Activated naive CD4-positive, alpha-beta T cell treated with anti-CD3 and anti-CD28 coated beads for 36 hours (primary cell): ENCODE data around the gene CD300LD. TPM values are rescaled to one million over a fixed set of nuclear protein-coding genes. Genes with fewer than 3 reads are reported as not detected.
"Not testable (repeated sequence)": the region's sequence is repeated elsewhere in the genome, so short reads cannot be mapped to it uniquely, and the experiment has no call there.

Source experiments
- CTCF ChIA-PET: fragments of 350-600 bp; sonication (Branson Sonifier 250); formaldehyde crosslinking; loops from one replicate; lab custom pipeline; 2021; ENCODE audit warnings: antibody characterized with exemption; lab: Charles Lee
- DNase-seq: peaks from one replicate; pipeline ENCODE4 v3.0.0-alpha.2; 2020
- H3K27ac Mint-ChIP-seq: one replicate; pipeline ENCODE4 v1.8.0; 2021; ENCODE audit warnings: mild to moderate bottlenecking, mixed read lengths
- H3K27me3 Mint-ChIP-seq: one replicate; pipeline ENCODE4 v1.8.0; 2021; ENCODE audit warnings: low read depth, mixed read lengths
- H3K36me3 Mint-ChIP-seq: one replicate; pipeline ENCODE4 v1.8.0; 2021; ENCODE audit warnings: low read depth, mixed read lengths
- H3K4me1 Mint-ChIP-seq: one replicate; pipeline ENCODE4 v1.8.0; 2021; ENCODE audit warnings: low read depth, mixed read lengths
- H3K4me3 Mint-ChIP-seq: one replicate; pipeline ENCODE4 v1.8.0; 2021; ENCODE audit warnings: mild to moderate bottlenecking, moderate library complexity, mixed read lengths
- H3K9me3 Mint-ChIP-seq: one replicate; pipeline ENCODE4 v1.8.0; 2021; ENCODE audit warnings: mixed read lengths
- intact Hi-C: fragments of 100-400 bp; cut with micrococcal nuclease; formaldehyde crosslinking; loops from one replicate; pipeline ENCODE4 v1.15.1; 2023
- total RNA-seq, 2 experiments: library from RNA; stranded (reverse); gene quantifications; one replicate each; pipeline ENCODE4 v1.2.3, GENCODE V29; 2021

Gene CD300LD
- total RNA-seq, 2 experiments from 2014 or later, result not detected

- no peaks in the 10 kb centered on the region for H3K9me3 Mint-ChIP-seq
- H3K4me1 Mint-ChIP-seq, result peaks cover 18% of the 10 kb centered on the region
- no peak overlapping the region for H3K4me3 Mint-ChIP-seq
- H3K27me3 Mint-ChIP-seq, result peaks cover 23% of the 10 kb centered on the region
- no peak overlapping the region for H3K27ac Mint-ChIP-seq
- DNase-seq, result peak; percentile 61
- CTCF ChIA-PET, result interaction anchor here (0.6 to 1.8 kb wide), 12 partner anchors 10 to 215 kb away, joined by 3 to 7 read pairs (median 4); partner anchors contain the start of gene CD300LD
- no peaks in the 10 kb centered on the region for H3K36me3 Mint-ChIP-seq
- intact Hi-C loops, result loop anchor here (2.0 to 5.0 kb wide), 3 partner anchors 37 to 171 kb away; partner anchors contain the start of gene RAB37
Measured at GRCh38 chr17:74566132-74566753, 25.8 kb downstream of the CD300LD start.

- intact Hi-C loops, result loop anchor here (5.0 kb wide), 2 partner anchors 77 to 172 kb away; partner anchors contain the start of gene RAB37
- DNase-seq, result no peak
- H3K9me3 Mint-ChIP-seq, result no peaks in the 10 kb centered on the region
- CTCF ChIA-PET, result interaction anchor here (1.1 to 1.8 kb wide), 2 partner anchors 12 to 45 kb away, joined by 3 to 5 read pairs; no protein-coding TSS in a partner anchor
- H3K4me3 Mint-ChIP-seq, result no peak overlapping the region
- peaks cover 16% of the 10 kb centered on the region for H3K4me1 Mint-ChIP-seq
- H3K36me3 Mint-ChIP-seq, result no peaks in the 10 kb centered on the region
- H3K27me3 Mint-ChIP-seq, result peaks cover 19% of the 10 kb centered on the region
- H3K27ac Mint-ChIP-seq, result no peak overlapping the region
Measured at GRCh38 chr17:74565126-74565525, 27.0 kb downstream of the CD300LD start.

- H3K27ac Mint-ChIP-seq, result no peak overlapping the region
- intact Hi-C loops, result no loop called here
- H3K36me3 Mint-ChIP-seq, result no peaks in the 10 kb centered on the region
- no peak overlapping the region for H3K4me3 Mint-ChIP-seq
- H3K27me3 Mint-ChIP-seq, result peaks cover 8% of the 10 kb centered on the region
- peaks cover 9% of the 10 kb centered on the region for H3K4me1 Mint-ChIP-seq
- DNase-seq, result no peak
- no peaks in the 10 kb centered on the region for H3K9me3 Mint-ChIP-seq
- CTCF ChIA-PET, result no interaction called here
Measured at GRCh38 chr17:74563358-74563757, 28.7 kb downstream of the CD300LD start.

GRCh38 chr17:74561586-74561985, 30.5 kb downstream of the CD300LD start:
- Mint-ChIP-seq H3K27ac (no peak overlapping the region), H3K27me3 (peaks cover 6% of the 10 kb centered on the region), H3K4me3 (no peak overlapping the region), H3K36me3 (no peaks in the 10 kb centered on the region), H3K4me1 (peaks cover 8% of the 10 kb centered on the region), H3K9me3 (peaks cover 2% of the 10 kb centered on the region)
- intact Hi-C loops, result no loop called here
- CTCF ChIA-PET, result no interaction called here
- no peak for DNase-seq

- peaks cover 8% of the 10 kb centered on the region for H3K4me1 Mint-ChIP-seq
- peaks cover 8% of the 10 kb centered on the region for H3K9me3 Mint-ChIP-seq
- no peak overlapping the region for H3K4me3 Mint-ChIP-seq
- CTCF ChIA-PET, result no interaction called here
- no peaks in the 10 kb centered on the region for H3K36me3 Mint-ChIP-seq
- H3K27ac Mint-ChIP-seq, result no peak overlapping the region
- intact Hi-C loops, result no loop called here
- H3K27me3 Mint-ChIP-seq, result peaks cover 3% of the 10 kb centered on the region
- no peak for DNase-seq
Measured at GRCh38 chr17:74558882-74559519, 33.1 kb downstream of the CD300LD start.

GRCh38 chr17:74558402-74558801, 33.7 kb downstream of the CD300LD start:
- H3K36me3 Mint-ChIP-seq, H3K27me3 Mint-ChIP-seq, CTCF ChIA-PET, H3K4me3 Mint-ChIP-seq, DNase-seq, H3K27ac Mint-ChIP-seq, H3K4me1 Mint-ChIP-seq, intact Hi-C loops, H3K9me3 Mint-ChIP-seq: not testable (repeated sequence)

GRCh38 chr17:74555427-74555940, 36.6 kb downstream of the CD300LD start:
- H3K27ac Mint-ChIP-seq, result no peak overlapping the region
- intact Hi-C loops, result no loop called here
- H3K36me3 Mint-ChIP-seq, result no peaks in the 10 kb centered on the region
- H3K4me1 Mint-ChIP-seq, result peaks cover 6% of the 10 kb centered on the region
- H3K4me3 Mint-ChIP-seq, result no peak overlapping the region
- H3K27me3 Mint-ChIP-seq, result no peaks in the 10 kb centered on the region
- DNase-seq, result no peak
- H3K9me3 Mint-ChIP-seq, result peaks cover 8% of the 10 kb centered on the region
- CTCF ChIA-PET, result no interaction called here

- no peaks in the 10 kb centered on the region for H3K36me3 Mint-ChIP-seq
- H3K4me3 Mint-ChIP-seq, result no peak overlapping the region
- peaks cover 6% of the 10 kb centered on the region for H3K4me1 Mint-ChIP-seq
- H3K27ac Mint-ChIP-seq, result no peak overlapping the region
- peaks cover 8% of the 10 kb centered on the region for H3K9me3 Mint-ChIP-seq
- CTCF ChIA-PET, result interaction anchor here (0.9 kb wide), 1 partner anchor 11 kb away, joined by 3 read pairs; no protein-coding TSS in a partner anchor
- no peaks in the 10 kb centered on the region for H3K27me3 Mint-ChIP-seq
- DNase-seq, result no peak
- intact Hi-C loops, result no loop called here
Measured at GRCh38 chr17:74554909-74555308, 37.2 kb downstream of the CD300LD start.

GRCh38 chr17:74552037-74552436, 40.0 kb downstream of the CD300LD start:
- peaks cover 8% of the 10 kb centered on the region for H3K9me3 Mint-ChIP-seq
- no peak overlapping the region for H3K4me3 Mint-ChIP-seq
- CTCF ChIA-PET, result no interaction called here
- no peaks in the 10 kb centered on the region for H3K27me3 Mint-ChIP-seq
- H3K36me3 Mint-ChIP-seq, result no peaks in the 10 kb centered on the region
- H3K27ac Mint-ChIP-seq, result no peak overlapping the region
- DNase-seq, result no peak
- intact Hi-C loops, result no loop called here
- peaks cover 2% of the 10 kb centered on the region for H3K4me1 Mint-ChIP-seq

GRCh38 chr17:74550602-74551001, 41.5 kb downstream of the CD300LD start:
- no peak overlapping the region for H3K4me3 Mint-ChIP-seq
- CTCF ChIA-PET, result no interaction called here
- H3K4me1 Mint-ChIP-seq, result peaks cover 2% of the 10 kb centered on the region
- H3K36me3 Mint-ChIP-seq, result no peaks in the 10 kb centered on the region
- no peak for DNase-seq
- intact Hi-C loops, result no loop called here
- H3K27me3 Mint-ChIP-seq, result no peaks in the 10 kb centered on the region
- no peaks in the 10 kb centered on the region for H3K9me3 Mint-ChIP-seq
- no peak overlapping the region for H3K27ac Mint-ChIP-seq

- H3K27me3 Mint-ChIP-seq, result no peaks in the 10 kb centered on the region
- intact Hi-C loops, result no loop called here
- no peak for DNase-seq
- H3K4me1 Mint-ChIP-seq, result peaks cover 2% of the 10 kb centered on the region
- CTCF ChIA-PET, result no interaction called here
- no peak overlapping the region for H3K4me3 Mint-ChIP-seq
- H3K36me3 Mint-ChIP-seq, result no peaks in the 10 kb centered on the region
- no peak overlapping the region for H3K27ac Mint-ChIP-seq
- no peaks in the 10 kb centered on the region for H3K9me3 Mint-ChIP-seq
Measured at GRCh38 chr17:74549343-74549742, 42.7 kb downstream of the CD300LD start.

GRCh38 chr17:74547736-74548135, 44.3 kb downstream of the CD300LD start:
- Mint-ChIP-seq H3K36me3 (no peaks in the 10 kb centered on the region), H3K27me3 (no peaks in the 10 kb centered on the region), H3K9me3 (no peaks in the 10 kb centered on the region), H3K4me3 (no peak overlapping the region), H3K27ac (no peak overlapping the region), H3K4me1 (peaks cover 2% of the 10 kb centered on the region)
- DNase-seq, result peak; percentile 51
- intact Hi-C loops, result no loop called here
- CTCF ChIA-PET, result no interaction called here

- Mint-ChIP-seq H3K27ac (no peak overlapping the region), H3K4me3 (no peak overlapping the region), H3K4me1 (peaks cover 2% of the 10 kb centered on the region), H3K36me3 (no peaks in the 10 kb centered on the region), H3K27me3 (no peaks in the 10 kb centered on the region), H3K9me3 (no peaks in the 10 kb centered on the region)
- intact Hi-C loops, result no loop called here
- DNase-seq, result no peak
- CTCF ChIA-PET, result no interaction called here
Measured at GRCh38 chr17:74547264-74547663, 44.8 kb downstream of the CD300LD start.
